ENCODE data around the gene BSG.

BSG gene

GRCh38 chr19:589693-590395, 17.4 kb downstream of the BSG start, which contains the start of gene HCN2:
Gene HCN2, plus strand, starts transcription at chr19:589881. Its CDS starts 65 bp downstream, at chr19:589946.
- TF ChIP-seq JUND (IDR thresholded peaks at IDR 0.05; ENCODE audit: low read depth) = no peak
- in situ Hi-C loops (cut with HindIII; ENCODE audit: low pct_unique_long_range_greater_than_20kb, low sequenced_read_pairs) = no loop called here
- no peak for DNase-seq (ENCODE audit: low read depth in 1 of 2, low spot score in 1 of 2)

- in situ Hi-C loops (cut with HindIII; ENCODE audit: low pct_unique_long_range_greater_than_20kb, low sequenced_read_pairs) = no loop called here
- no peak for DNase-seq (ENCODE audit: low read depth in 1 of 2, low spot score in 1 of 2)
- no peak for TF ChIP-seq JUND (IDR thresholded peaks at IDR 0.05; ENCODE audit: low read depth)
These were observed 18.0 kb downstream of the BSG start for GRCh38 chr19:590396-590745.

- TF ChIP-seq JUND (IDR thresholded peaks at IDR 0.05; ENCODE audit: low read depth) = no peak
- in situ Hi-C loops (cut with HindIII; ENCODE audit: low pct_unique_long_range_greater_than_20kb, low sequenced_read_pairs) = no loop called here
- DNase-seq (ENCODE audit: low read depth in 1 of 2, low spot score in 1 of 2) = no peak
These were observed 18.3 kb downstream of the BSG start for GRCh38 chr19:590750-591098.

GRCh38 chr19:591099-591958, 18.9 kb downstream of the BSG start:
- in situ Hi-C loops (cut with HindIII; ENCODE audit: low pct_unique_long_range_greater_than_20kb, low sequenced_read_pairs) = no loop called here
- DNase-seq (ENCODE audit: low read depth in 1 of 2, low spot score in 1 of 2) = no peak
- TF ChIP-seq JUND (IDR thresholded peaks at IDR 0.05; ENCODE audit: low read depth) = no peak

GRCh38 chr19:592101-592500, 19.7 kb downstream of the BSG start:
- in situ Hi-C loops (cut with HindIII; ENCODE audit: low pct_unique_long_range_greater_than_20kb, low sequenced_read_pairs) = no loop called here
- no peak for TF ChIP-seq JUND (IDR thresholded peaks at IDR 0.05; ENCODE audit: low read depth)
- DNase-seq (ENCODE audit: low read depth in 1 of 2, low spot score in 1 of 2) = no peak

GRCh38 chr19:593055-593454, 20.7 kb downstream of the BSG start:
- no peak for TF ChIP-seq JUND (IDR thresholded peaks at IDR 0.05; ENCODE audit: low read depth)
- in situ Hi-C loops (cut with HindIII; ENCODE audit: low pct_unique_long_range_greater_than_20kb, low sequenced_read_pairs) = no loop called here
- no peak for DNase-seq (ENCODE audit: low read depth in 1 of 2, low spot score in 1 of 2)

- in situ Hi-C loops (cut with HindIII; ENCODE audit: low pct_unique_long_range_greater_than_20kb, low sequenced_read_pairs) = no loop called here
- no peak for TF ChIP-seq JUND (IDR thresholded peaks at IDR 0.05; ENCODE audit: low read depth)
- no peak for DNase-seq (ENCODE audit: low read depth in 1 of 2, low spot score in 1 of 2)
These were observed 21.1 kb downstream of the BSG start for GRCh38 chr19:593505-593904.

GRCh38 chr19:594265-594870, 22.0 kb downstream of the BSG start:
- no peak for TF ChIP-seq JUND (IDR thresholded peaks at IDR 0.05; ENCODE audit: low read depth)
- in situ Hi-C loops (cut with HindIII; ENCODE audit: low pct_unique_long_range_greater_than_20kb, low sequenced_read_pairs) = no loop called here
- no peak for DNase-seq (ENCODE audit: low read depth in 1 of 2, low spot score in 1 of 2)

GRCh38 chr19:595326-596262, 23.2 kb downstream of the BSG start:
- DNase-seq (ENCODE audit: low read depth in 1 of 2, low spot score in 1 of 2) = no peak
- TF ChIP-seq JUND (IDR thresholded peaks at IDR 0.05; ENCODE audit: low read depth) = no peak
- in situ Hi-C loops (cut with HindIII; ENCODE audit: low pct_unique_long_range_greater_than_20kb, low sequenced_read_pairs) = no loop called here

- TF ChIP-seq JUND (IDR thresholded peaks at IDR 0.05; ENCODE audit: low read depth) = no peak
- in situ Hi-C loops (cut with HindIII; ENCODE audit: low pct_unique_long_range_greater_than_20kb, low sequenced_read_pairs) = no loop called here
These were observed 23.9 kb downstream of the BSG start for GRCh38 chr19:596263-596655.

GRCh38 chr19:597406-598315, 25.3 kb downstream of the BSG start:
- in situ Hi-C loops (cut with HindIII; ENCODE audit: low pct_unique_long_range_greater_than_20kb, low sequenced_read_pairs) = no loop called here
- no peak for TF ChIP-seq JUND (IDR thresholded peaks at IDR 0.05; ENCODE audit: low read depth)
- DNase-seq (ENCODE audit: low read depth in 1 of 2, low spot score in 1 of 2) = no peak

More at GRCh38 chr19:596263-596655, 23.9 kb downstream of the BSG start:
- DNase-seq (ENCODE audit: low read depth in 1 of 2, low spot score in 1 of 2) = no peak

Measured in T47D (cell line).